Measurements from ENCODE around the gene TANGO2.

DNA sequence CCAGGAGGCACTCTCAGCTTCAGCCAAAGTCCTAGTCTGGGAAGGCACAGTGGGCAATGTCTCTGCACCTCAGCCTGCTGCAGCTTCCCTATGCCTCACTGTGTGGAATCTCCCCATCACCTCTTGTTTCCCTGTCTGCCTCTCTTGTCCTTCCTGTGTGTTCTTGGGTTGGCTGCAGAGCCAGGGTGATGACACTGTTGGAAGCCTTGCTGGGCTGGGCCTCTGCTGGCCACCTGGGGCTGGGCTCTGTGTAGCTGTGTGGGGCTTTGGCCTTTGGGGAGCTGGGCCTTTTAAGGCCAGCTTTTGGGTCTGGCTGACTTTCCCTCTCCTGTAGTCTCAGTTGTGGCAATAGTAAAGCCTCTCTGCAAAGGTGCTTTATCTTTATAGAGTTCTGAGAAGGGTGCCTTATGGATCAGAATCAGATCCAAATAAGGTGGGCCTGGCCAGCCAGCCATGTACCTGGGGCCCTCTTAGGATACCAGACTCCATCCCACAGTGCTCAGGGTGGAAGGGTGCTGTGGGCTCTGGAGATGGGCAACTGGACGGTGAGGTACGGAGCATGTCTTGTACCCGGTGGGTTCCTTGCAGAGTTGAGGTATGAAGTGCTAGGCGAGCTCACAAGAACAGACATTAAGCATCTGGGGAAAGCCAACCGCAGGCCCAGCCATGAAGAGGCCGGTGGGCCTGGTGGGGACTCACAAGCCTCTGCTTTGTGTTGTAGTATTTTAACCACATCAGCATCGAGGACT, 84.7 kb downstream of the TANGO2 start:
- TF ChIP-seq, protein P1, sequence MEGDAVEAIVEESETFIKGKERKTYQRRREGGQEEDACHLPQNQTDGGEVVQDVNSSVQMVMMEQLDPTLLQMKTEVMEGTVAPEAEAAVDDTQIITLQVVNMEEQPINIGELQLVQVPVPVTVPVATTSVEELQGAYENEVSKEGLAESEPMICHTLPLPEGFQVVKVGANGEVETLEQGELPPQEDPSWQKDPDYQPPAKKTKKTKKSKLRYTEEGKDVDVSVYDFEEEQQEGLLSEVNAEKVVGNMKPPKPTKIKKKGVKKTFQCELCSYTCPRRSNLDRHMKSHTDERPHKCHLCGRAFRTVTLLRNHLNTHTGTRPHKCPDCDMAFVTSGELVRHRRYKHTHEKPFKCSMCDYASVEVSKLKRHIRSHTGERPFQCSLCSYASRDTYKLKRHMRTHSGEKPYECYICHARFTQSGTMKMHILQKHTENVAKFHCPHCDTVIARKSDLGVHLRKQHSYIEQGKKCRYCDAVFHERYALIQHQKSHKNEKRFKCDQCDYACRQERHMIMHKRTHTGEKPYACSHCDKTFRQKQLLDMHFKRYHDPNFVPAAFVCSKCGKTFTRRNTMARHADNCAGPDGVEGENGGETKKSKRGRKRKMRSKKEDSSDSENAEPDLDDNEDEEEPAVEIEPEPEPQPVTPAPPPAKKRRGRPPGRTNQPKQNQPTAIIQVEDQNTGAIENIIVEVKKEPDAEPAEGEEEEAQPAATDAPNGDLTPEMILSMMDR (IDR thresholded peaks at IDR 0.05) = no peak
- TF ChIP-seq POLR2A (IDR thresholded peaks at IDR 0.05) = no peak

Data from body of pancreas (tissue), 4 donors.